Measurements from ENCODE around the gene ZKSCAN4. TPM values are rescaled to one million over a fixed set of nuclear protein-coding genes. Genes with fewer than 3 reads are reported as not detected.

The ZKSCAN4 gene
- total RNA-seq, 6 experiments from 2014 or later: 3.8 to 4.7 (median 4.0) TPM

GRCh38 chr6:28267695-28268059 lies 15.6 kb upstream of the ZKSCAN4 start:
- no peak for TF ChIP-seq CTCF (IDR thresholded peaks at IDR 0.05)
- peaks cover 30% of the 10 kb centered on the region for H3K36me3 Mint-ChIP-seq (ENCODE audit: low read depth)
- H3K4me1 Mint-ChIP-seq (ENCODE audit: low read depth): peaks cover 39% of the 10 kb centered on the region
- no peaks in the 10 kb centered on the region for H3K27me3 Mint-ChIP-seq (ENCODE audit: insufficient read depth)
- H3K4me3 Mint-ChIP-seq: no peak overlapping the region
- H3K27ac Mint-ChIP-seq: no peak overlapping the region
- H3K9me3 Mint-ChIP-seq: no peaks in the 10 kb centered on the region
- DNase-seq: no peak

GRCh38 chr6:28266962-28267694 lies 15.1 kb upstream of the ZKSCAN4 start, which contains the start of gene ZSCAN26:
TSS of gene ZSCAN26 (plus strand) at chr6:28267143. CDS start at chr6:28271920, 4,777 bp downstream.
- Mint-ChIP-seq H3K36me3 (ENCODE audit: low read depth) (peaks cover 24% of the 10 kb centered on the region), H3K4me1 (ENCODE audit: low read depth) (peaks cover 39% of the 10 kb centered on the region), H3K4me3 (no peak within 1 kb of the TSS), H3K9me3 (no peaks in the 10 kb centered on the region), H3K27me3 (ENCODE audit: insufficient read depth) (no peaks in the 10 kb centered on the region), H3K27ac (no peak within 1 kb of the TSS)
- no peak for TF ChIP-seq CTCF (IDR thresholded peaks at IDR 0.05)
- DNase-seq: peak; percentile 84

- peaks cover 20% of the 10 kb centered on the region for H3K36me3 Mint-ChIP-seq (ENCODE audit: low read depth)
- H3K27ac Mint-ChIP-seq: no peak overlapping the region
- no peaks in the 10 kb centered on the region for H3K27me3 Mint-ChIP-seq (ENCODE audit: insufficient read depth)
- H3K4me3 Mint-ChIP-seq: no peak overlapping the region
- H3K9me3 Mint-ChIP-seq: no peaks in the 10 kb centered on the region
- H3K4me1 Mint-ChIP-seq (ENCODE audit: low read depth): peaks cover 39% of the 10 kb centered on the region
- no peak for DNase-seq
- TF ChIP-seq CTCF (IDR thresholded peaks at IDR 0.05): no peak
Measured at GRCh38 chr6:28266563-28266961, 14.5 kb upstream of the ZKSCAN4 start.

- Mint-ChIP-seq H3K4me3 (no peak overlapping the region; the same call in 1 of the 2 replicates), H3K4me1 (ENCODE audit: low read depth) (peaks cover 28% of the 10 kb centered on the region), H3K36me3 (ENCODE audit: low read depth) (peaks cover 6% of the 10 kb centered on the region; the same call in 1 of the 2 replicates), H3K27me3 (ENCODE audit: insufficient read depth) (no peaks in the 10 kb centered on the region), H3K9me3 (no peaks in the 10 kb centered on the region), H3K27ac (no peak overlapping the region)
- TF ChIP-seq CTCF (IDR thresholded peaks at IDR 0.05): no peak
- DNase-seq: no peak
Measured at GRCh38 chr6:28264834-28265401, 12.8 kb upstream of the ZKSCAN4 start.

- no peaks in the 10 kb centered on the region for H3K36me3 Mint-ChIP-seq (ENCODE audit: low read depth)
- peaks cover 19% of the 10 kb centered on the region for H3K4me1 Mint-ChIP-seq (ENCODE audit: low read depth)
- H3K27ac Mint-ChIP-seq: no peak overlapping the region
- no peak for DNase-seq
- no peaks in the 10 kb centered on the region for H3K9me3 Mint-ChIP-seq
- H3K4me3 Mint-ChIP-seq: no peak overlapping the region
- no peak for TF ChIP-seq CTCF (IDR thresholded peaks at IDR 0.05)
- no peaks in the 10 kb centered on the region for H3K27me3 Mint-ChIP-seq (ENCODE audit: insufficient read depth)
Measured at GRCh38 chr6:28263922-28264321, 11.9 kb upstream of the ZKSCAN4 start.
